H9 (cell line): ENCODE measurements around the gene RASGRF1. TPM values are rescaled to one million over a fixed set of nuclear protein-coding genes. Genes with fewer than 3 reads are reported as not detected.

Source experiments
- DNase-seq: peaks from one replicate; pipeline ENCODE4 v3.0.0-alpha.2; 2017
- H2AFZ ChIP-seq: one replicate; pipeline ENCODE4 v1.6.1; 2013; ENCODE audit warnings: mild to moderate bottlenecking, low read length, control low read depth, moderate library complexity
- H2AK5ac ChIP-seq: 2 replicates; pipeline ENCODE4 v1.6.1; 2013; ENCODE audit warnings: low read length, control low read depth, mixed read lengths; ENCODE audit not compliant: insufficient read length
- H2BK120ac ChIP-seq: one replicate; pipeline ENCODE4 v1.6.1; 2013; ENCODE audit warnings: low read depth, mild to moderate bottlenecking, low read length, control low read depth, inconsistent platforms; ENCODE audit not compliant: poor library complexity, severe bottlenecking
- H2BK12ac ChIP-seq: 2 replicates; pipeline ENCODE4 v1.6.1; 2013; ENCODE audit warnings: low read length, control low read depth, mixed read lengths, low read depth; ENCODE audit not compliant: insufficient read length
- H2BK15ac ChIP-seq: 2 replicates; pipeline ENCODE4 v1.6.1; 2013; ENCODE audit warnings: low read depth, low read length, control low read depth
- H2BK20ac ChIP-seq: one replicate; pipeline ENCODE4 v1.6.1; 2013; ENCODE audit warnings: low read depth, mild to moderate bottlenecking, low read length, control low read depth, inconsistent platforms; ENCODE audit not compliant: poor library complexity, severe bottlenecking
- H2BK5ac ChIP-seq: 2 replicates; pipeline ENCODE4 v1.6.1; 2013; ENCODE audit warnings: low read length, control low read depth, mixed read lengths; ENCODE audit not compliant: insufficient read length
- H3K14ac ChIP-seq: 2 replicates; pipeline ENCODE4 v1.6.1; 2013; ENCODE audit warnings: low read length, control low read depth; ENCODE audit not compliant: insufficient read depth
- H3K18ac ChIP-seq: 2 replicates; pipeline ENCODE4 v1.6.1; 2013; ENCODE audit warnings: low read depth, mild to moderate bottlenecking, mixed read lengths, low read length, control low read depth; ENCODE audit not compliant: insufficient read length
- H3K23ac ChIP-seq: 2 replicates; pipeline ENCODE4 v1.6.1; 2013; ENCODE audit warnings: low read length, control low read depth, mixed read lengths, low read depth; ENCODE audit not compliant: insufficient read length
- H3K23me2 ChIP-seq: 2 replicates; pipeline ENCODE4 v1.6.1; 2013; ENCODE audit warnings: low read depth, mild to moderate bottlenecking, mixed read lengths, low read length, control low read depth; ENCODE audit not compliant: insufficient read length, poor library complexity, severe bottlenecking
- H3K27ac ChIP-seq: 2 replicates; pipeline ENCODE4 v1.5.1; 2013; ENCODE audit warnings: low read length, control low read depth, mixed read lengths, low read depth; ENCODE audit not compliant: insufficient read length
- H3K27me3 ChIP-seq: 2 replicates; pipeline ENCODE4 v1.6.1; 2013; ENCODE audit warnings: low read length, control low read depth, inconsistent platforms; ENCODE audit not compliant: insufficient read depth
- H3K4ac ChIP-seq: 2 replicates; pipeline ENCODE4 v1.6.1; 2013; ENCODE audit warnings: low read depth, mild to moderate bottlenecking, control low read depth, inconsistent platforms, low read length, moderate library complexity
- H3K4me1 ChIP-seq: 2 replicates; pipeline ENCODE4 v1.6.1; 2013; ENCODE audit warnings: low read length, control low read depth, inconsistent platforms; ENCODE audit not compliant: insufficient read depth
- H3K4me2 ChIP-seq: 2 replicates; pipeline ENCODE4 v1.6.1; 2013; ENCODE audit warnings: low read length, control low read depth, mixed read lengths; ENCODE audit not compliant: insufficient read length, insufficient read depth
- H3K56ac ChIP-seq: 2 replicates; pipeline ENCODE4 v1.6.1; 2013; ENCODE audit warnings: low read depth, mild to moderate bottlenecking, mixed read lengths, low read length, control low read depth; ENCODE audit not compliant: insufficient read length
- H3K79me1 ChIP-seq: 2 replicates; pipeline ENCODE4 v1.6.1; 2013; ENCODE audit warnings: low read depth, mild to moderate bottlenecking, moderate library complexity, low read length, control low read depth, inconsistent platforms; ENCODE audit not compliant: insufficient read depth, poor library complexity, severe bottlenecking
- H3K79me2 ChIP-seq: 2 replicates; pipeline ENCODE4 v1.6.1; 2013; ENCODE audit warnings: low read length, control low read depth, inconsistent platforms; ENCODE audit not compliant: insufficient read depth
- H3K9ac ChIP-seq: 2 replicates; pipeline ENCODE4 v1.6.1; 2013; ENCODE audit warnings: low read length, control low read depth, mixed read lengths; ENCODE audit not compliant: insufficient read length; ENCODE audit errors: extremely low read depth
- H3K9me3 ChIP-seq: one replicate; pipeline ENCODE4 v1.6.1; 2013; ENCODE audit warnings: low read depth, low read length, inconsistent platforms; ENCODE audit not compliant: control insufficient read depth
- H3T11ph ChIP-seq: one replicate; pipeline ENCODE4 v1.6.1; 2013; ENCODE audit warnings: mild to moderate bottlenecking, low read length, control low read depth, inconsistent platforms
- H4K20me1 ChIP-seq: one replicate; pipeline ENCODE4 v1.6.1; 2013; ENCODE audit not compliant: control insufficient read depth, insufficient read length, insufficient read depth
- H4K5ac ChIP-seq: 2 replicates; pipeline ENCODE4 v1.6.1; 2013; ENCODE audit warnings: low read depth, mild to moderate bottlenecking, mixed read lengths, low read length, control low read depth; ENCODE audit not compliant: insufficient read length
- H4K8ac ChIP-seq: replicated peaks from 2 replicates; pipeline ENCODE4 v1.6.1; 2013; ENCODE audit warnings: low read length, control low read depth, mixed read lengths, low read depth; ENCODE audit not compliant: insufficient read length
- H4K91ac ChIP-seq: 2 replicates; pipeline ENCODE4 v1.6.1; 2013; ENCODE audit warnings: low read depth, mild to moderate bottlenecking, moderate library complexity, mixed read lengths, low read length, control low read depth; ENCODE audit not compliant: insufficient read length
- H3K27ac Mint-ChIP-seq, 3 experiments: 2 replicates in 2 of 3; 3 replicates in 1 of 3; pipeline ENCODE4 v1.8.0; 2020 to 2021; ENCODE audit warnings: mixed read lengths in 3 of 3, mild to moderate bottlenecking in 1 of 3, moderate library complexity in 1 of 3
- H3K27me3 Mint-ChIP-seq: 2 replicates; pipeline ENCODE4 v1.8.0; 2021; ENCODE audit warnings: low read depth, mild to moderate bottlenecking, moderate library complexity, mixed read lengths
- H3K36me3 Mint-ChIP-seq, 3 experiments: 2 replicates in 2 of 3; 3 replicates in 1 of 3; pipeline ENCODE4 v1.8.0; 2020 to 2021; ENCODE audit warnings: low read depth in 3 of 3, mixed read lengths in 3 of 3; ENCODE audit not compliant: insufficient read depth in 1 of 3
- H3K4me1 Mint-ChIP-seq, 2 experiments: 2 replicates each; pipeline ENCODE4 v1.8.0; 2020; ENCODE audit warnings: mixed read lengths in 2 of 2
- H3K4me3 Mint-ChIP-seq, 2 experiments: 2 replicates in 1 of 2; 3 replicates in 1 of 2; pipeline ENCODE4 v1.8.0; 2020 to 2021; ENCODE audit warnings: mild to moderate bottlenecking in 2 of 2, mixed read lengths in 2 of 2, moderate library complexity in 1 of 2
- H3K9me3 Mint-ChIP-seq, 2 experiments: 2 replicates in 1 of 2; 3 replicates in 1 of 2; pipeline ENCODE4 v1.8.0; 2020; ENCODE audit warnings: mild to moderate bottlenecking in 2 of 2, mixed read lengths in 2 of 2, moderate library complexity in 1 of 2
- CTCF ChIP-seq: fragments of 200-600 bp; sonication (generic); conservative IDR thresholded peaks from 3 replicates; pipeline ENCODE4 v1.8.0; 2021; ENCODE audit warnings: antibody characterized with exemption, mild to moderate bottlenecking
- WGBS: extraction: QIAGEN DNeasy Blood & Tissue Kit; methylation state at CpG from one replicate; pipeline ENCODE4 v1.1.7; 2013; ENCODE audit warnings: missing lambda C conversion rate, low lambda C conversion rate, mixed read lengths; ENCODE audit not compliant: insufficient read length; ENCODE audit errors: extremely low coverage; 5-methylcytosine and 5-hydroxymethylcytosine counted together
- total RNA-seq: library from RNA; stranded (reverse); gene quantifications from 2 replicates; pipeline ENCODE4 v1.2.1, GENCODE V29; 2021

Gene RASGRF1
- total RNA-seq, 1 experiment from 2014 or later = 0.48 TPM

- H3K4me2 ChIP-seq = no peak overlapping the region
- H3K27me3 ChIP-seq = no peaks in the 10 kb centered on the region; the same call in 1 of the 2 replicates
- Mint-ChIP-seq H3K4me3 (no peak overlapping the region), H3K4me1 (peaks cover 16 to 23% of the 10 kb centered on the region in 2 experiments), H3K27ac (no peak overlapping the region), H3K9me3 (no peaks in the 10 kb centered on the region), H3K27me3 (peaks cover 49% of the 10 kb centered on the region), H3K36me3 (no peaks in the 10 kb centered on the region; a peak in 1 of 7 replicates)
- DNase-seq = no peak
- H2BK15ac ChIP-seq = no peak overlapping the region
- H2BK20ac ChIP-seq = no peak overlapping the region
- no peak overlapping the region for H4K8ac ChIP-seq
- no peak overlapping the region for H2BK120ac ChIP-seq
- peaks cover 4% of the 10 kb centered on the region; the same call in 1 of the 2 replicates for H3K4me1 ChIP-seq
- no peak overlapping the region for H3K23ac ChIP-seq
- no peak for TF ChIP-seq CTCF
- H3K27ac ChIP-seq = no peak overlapping the region
- no peak overlapping the region for H2AFZ ChIP-seq
- H3T11ph ChIP-seq = no peak overlapping the region
- H4K5ac ChIP-seq = no peak overlapping the region
- H3K23me2 ChIP-seq = peaks cover 8% of the 10 kb centered on the region
- H3K9ac ChIP-seq = no peak overlapping the region
- H3K56ac ChIP-seq = no peak overlapping the region
- H4K91ac ChIP-seq = no peak overlapping the region
- H3K79me2 ChIP-seq = no peaks in the 10 kb centered on the region
- no peaks in the 10 kb centered on the region for H4K20me1 ChIP-seq
- H2BK5ac ChIP-seq = no peak overlapping the region
- H3K18ac ChIP-seq = no peak overlapping the region
- no peaks in the 10 kb centered on the region for H3K79me1 ChIP-seq
- no peak overlapping the region; the same call in 1 of the 2 replicates for H3K14ac ChIP-seq
- H3K9me3 ChIP-seq = no peaks in the 10 kb centered on the region
- no peak overlapping the region for H2AK5ac ChIP-seq
- WGBS = no CpG with 5 or more reads among the region's 5 CpGs
- no peak overlapping the region for H2BK12ac ChIP-seq
- H3K4ac ChIP-seq = no peak overlapping the region
Measured at GRCh38 chr15:78946493-78946892, 144.1 kb downstream of the RASGRF1 start.
